ENCODE measurements around the gene TMEM120A.
"Not testable (repeated sequence)": the region's sequence is repeated elsewhere in the genome, so short reads cannot be mapped to it uniquely, and the experiment has no call there.

Gene TMEM120A

GRCh38 chr7:75994388-75995051 lies at the start of gene TMEM120A:
TSS of gene TMEM120A (minus strand) at chr7:75994595. CDS start at chr7:75994570, 25 bp downstream.
- intact Hi-C loops (cut with DNase I), result loop anchor here (10.0 kb wide), 1 partner anchor 110 kb away; no protein-coding TSS in a partner anchor
- peak; percentile 83 to 98 (median 95) for DNase-seq

GRCh38 chr7:76040126-76040525 lies 45.7 kb upstream of the TMEM120A start:
- no peak for DNase-seq
- intact Hi-C loops (cut with DNase I), result no loop called here

DNA sequence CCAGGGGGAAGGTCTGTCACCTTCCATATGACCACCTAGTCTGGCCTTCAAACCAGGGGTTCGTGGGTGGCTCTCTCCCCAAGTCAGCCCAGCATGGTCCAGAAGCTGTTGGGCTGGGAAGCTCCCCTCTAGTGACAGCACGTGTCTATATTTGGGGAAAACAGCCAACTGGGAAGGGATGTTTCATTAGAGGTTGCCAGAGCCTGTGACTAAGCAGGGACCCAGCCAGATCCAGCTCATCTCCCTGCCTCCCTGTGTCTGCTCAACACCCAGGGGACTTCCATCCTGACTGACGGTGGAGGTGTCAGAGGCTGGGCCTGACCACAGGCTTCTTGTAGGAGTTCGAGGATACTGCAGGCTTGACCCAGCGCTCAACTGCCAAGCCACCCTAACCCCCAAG lies 42.9 kb upstream of the TMEM120A start:
- intact Hi-C loops (cut with DNase I), result no loop called here

GRCh38 chr7:76031964-76032363 lies 37.6 kb upstream of the TMEM120A start:
- intact Hi-C loops (cut with DNase I), result no loop called here
- no peak for DNase-seq

More for the DNA sequence above, 42.9 kb upstream of the TMEM120A start:
- no peak for DNase-seq

GRCh38 chr7:76029682-76030081 lies 35.3 kb upstream of the TMEM120A start:
- DNase-seq, result peak in 1 of 42 donors; percentile 23
- intact Hi-C loops (cut with DNase I), result not testable (repeated sequence)

DNA sequence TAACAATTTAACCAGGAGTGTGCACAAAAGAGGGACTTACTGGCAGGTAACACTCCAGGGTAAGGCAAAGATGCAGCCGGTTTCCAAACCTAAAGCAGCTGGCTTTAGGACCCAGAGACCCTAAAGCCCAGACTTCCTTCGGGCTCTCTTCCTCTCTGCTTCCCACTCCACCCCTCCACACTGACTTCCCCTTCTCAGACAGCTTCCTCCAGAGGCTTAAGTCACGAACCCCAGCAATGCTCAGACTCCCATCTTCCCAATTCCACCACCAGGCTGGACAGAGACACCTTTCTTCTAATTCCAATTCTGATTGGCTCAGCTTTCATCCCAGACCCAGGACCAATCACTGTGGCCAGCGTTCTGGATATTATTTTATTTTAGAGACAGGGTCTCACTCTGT lies 28.6 kb upstream of the TMEM120A start:
- intact Hi-C loops (cut with DNase I), result no loop called here
- DNase-seq, result peak in 25 of 42 donors; percentile 3 to 55 (median 31)

DNA sequence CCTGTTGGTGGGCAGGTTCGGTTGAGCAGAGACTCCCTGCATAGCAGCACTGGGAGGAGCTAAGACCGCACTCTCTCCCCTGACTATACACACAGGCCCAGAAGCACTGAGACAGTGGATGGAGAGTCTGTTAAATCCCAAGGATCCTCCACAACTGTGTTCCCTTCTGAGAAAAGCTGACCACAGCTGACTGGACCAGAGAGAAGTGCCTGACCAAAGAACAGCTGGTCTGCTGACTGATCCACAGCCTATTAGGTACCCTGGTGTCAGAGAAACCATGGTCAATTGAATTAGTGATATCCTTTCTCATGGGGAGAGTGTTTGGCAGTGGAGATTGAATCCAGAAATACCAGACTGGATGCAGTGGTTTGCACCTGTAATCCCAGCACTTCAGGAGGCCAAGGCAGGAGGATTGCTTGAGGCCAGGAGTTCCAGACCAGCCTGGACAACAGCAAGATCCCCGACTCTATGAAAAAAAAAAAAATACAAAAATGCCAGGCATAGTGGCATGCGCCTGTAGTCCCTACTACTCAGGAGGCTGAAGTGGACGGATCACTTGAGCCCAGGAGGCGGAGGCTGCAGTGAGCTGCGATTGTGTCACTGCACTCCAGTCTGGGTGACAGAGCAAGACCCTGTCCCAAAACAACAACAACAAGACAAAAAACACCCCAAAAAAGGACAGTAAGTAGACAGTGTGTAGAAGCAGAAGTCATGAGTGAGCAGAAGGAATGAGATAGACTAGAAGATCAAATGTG lies 27.8 kb upstream of the TMEM120A start:
- intact Hi-C loops (cut with DNase I), result no loop called here
- no peak for DNase-seq

- intact Hi-C loops (cut with DNase I), result no loop called here
- DNase-seq, result peak; percentile 35 to 90 (median 76)
Observed at GRCh38 chr7:76020031-76020714, 25.8 kb upstream of the TMEM120A start.

DNA sequence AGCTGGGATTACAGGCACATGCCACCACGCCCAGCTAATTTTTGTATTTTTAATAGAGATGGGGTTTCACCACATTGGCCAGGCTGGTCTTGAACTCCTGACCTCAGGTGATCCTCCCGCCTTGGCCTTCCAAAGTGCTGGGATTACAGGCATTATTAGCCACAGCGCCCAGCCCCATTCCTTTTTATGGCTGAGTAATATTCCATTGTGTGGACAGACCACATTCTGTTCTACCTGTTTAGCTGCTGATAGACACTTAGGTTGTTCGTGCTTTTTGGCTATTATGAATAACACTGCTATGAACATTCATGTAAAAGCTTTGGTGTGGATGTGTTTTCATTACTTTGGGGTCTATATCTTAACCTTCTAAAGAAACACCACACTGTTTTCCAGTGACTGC lies 24.1 kb upstream of the TMEM120A start:
- intact Hi-C loops (cut with DNase I); DNase-seq: not testable (repeated sequence)

DNA sequence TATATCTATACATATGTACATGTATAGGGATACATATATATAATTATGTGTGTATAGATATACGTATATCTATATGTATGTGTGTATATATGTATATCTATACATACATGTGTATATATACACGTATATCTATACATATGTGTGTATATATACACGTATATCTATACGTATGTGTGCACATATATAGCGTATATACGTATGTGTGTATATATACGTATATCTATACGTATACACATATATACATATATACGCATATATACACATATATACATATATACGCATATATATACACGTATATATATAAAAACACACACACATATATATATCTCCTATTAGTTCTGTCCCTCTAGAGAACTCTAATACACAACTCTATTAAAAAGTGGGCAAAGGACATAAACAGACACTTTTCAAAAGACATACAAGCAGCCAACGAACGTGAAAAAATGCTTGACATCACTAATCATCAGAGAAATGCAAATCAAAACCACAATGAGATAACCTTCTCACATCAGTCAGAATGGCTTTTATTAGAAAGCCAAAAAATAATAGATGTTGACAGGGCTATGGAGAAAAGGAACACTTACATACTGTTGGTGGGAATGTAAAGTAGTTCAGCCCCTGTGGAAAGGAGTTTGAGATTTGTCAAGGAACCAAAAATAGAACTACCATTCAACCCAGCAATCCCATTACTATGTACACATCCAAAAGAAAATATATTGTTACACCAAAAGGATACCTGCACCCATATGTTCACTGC lies 22.0 kb upstream of the TMEM120A start:
- no peak for DNase-seq
- intact Hi-C loops (cut with DNase I), result no loop called here

GRCh38 chr7:76011442-76011861 lies 17.1 kb upstream of the TMEM120A start:
- DNase-seq, result no peak
- intact Hi-C loops (cut with DNase I), result loop anchor here (5.0 kb wide), 1 partner anchor 144 kb away; no protein-coding TSS in a partner anchor

GRCh38 chr7:76009672-76010600 lies 15.5 kb upstream of the TMEM120A start:
- intact Hi-C loops (cut with DNase I), result loop anchor here (5.0 kb wide), 1 partner anchor 143 kb away; no protein-coding TSS in a partner anchor
- peak in 9 of 42 donors; percentile 21 to 69 (median 45) for DNase-seq

DNA sequence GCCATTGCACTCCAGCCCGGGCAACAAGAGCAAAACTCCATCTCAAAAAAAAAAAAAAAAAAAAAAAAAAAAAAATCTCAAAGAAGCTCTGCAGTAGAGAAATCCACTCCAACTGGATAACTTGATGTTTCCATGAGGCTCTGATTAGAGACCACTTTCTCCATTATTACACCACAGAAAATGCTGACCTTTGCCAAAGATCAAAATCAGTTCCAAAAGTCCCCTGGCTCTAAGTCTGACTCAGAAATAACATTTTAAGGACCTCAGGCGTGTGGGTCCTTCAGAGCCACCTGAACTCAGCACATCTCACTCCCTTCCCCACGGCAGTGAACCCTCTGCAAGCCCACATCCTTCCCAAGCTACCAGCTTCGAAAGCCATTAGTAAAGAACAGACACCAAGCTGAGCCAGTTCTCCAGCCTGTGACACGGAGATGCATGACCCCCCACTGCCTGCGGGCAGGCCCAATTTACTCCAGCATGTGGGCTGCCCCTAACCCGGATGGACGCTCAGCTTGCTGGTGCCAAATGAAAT lies 13.8 kb upstream of the TMEM120A start:
- no peak for DNase-seq
- intact Hi-C loops (cut with DNase I), result no loop called here

DNA sequence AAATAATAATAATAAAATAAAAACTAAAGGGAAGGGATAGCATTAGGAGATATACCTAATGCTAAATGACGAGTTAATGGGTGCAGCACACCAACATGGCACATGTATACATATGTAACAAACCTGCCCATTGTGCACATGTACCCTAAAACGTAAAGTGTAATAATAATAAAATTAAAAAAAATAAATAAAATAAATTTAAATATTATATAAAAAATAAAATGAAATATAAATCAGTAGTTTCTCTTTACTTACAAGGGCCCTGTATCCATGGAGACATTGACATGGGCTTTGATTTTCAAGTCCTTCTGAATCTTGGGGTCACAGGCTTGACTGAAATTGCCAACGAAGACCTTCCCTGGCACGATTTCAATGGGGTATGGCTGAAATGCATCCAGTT lies 10.6 kb upstream of the TMEM120A start:
- intact Hi-C loops (cut with DNase I); DNase-seq: not testable (repeated sequence)

- intact Hi-C loops (cut with DNase I), result no loop called here
- DNase-seq, result no peak
Observed at GRCh38 chr7:76003351-76003750, 9.0 kb upstream of the TMEM120A start.

DNA sequence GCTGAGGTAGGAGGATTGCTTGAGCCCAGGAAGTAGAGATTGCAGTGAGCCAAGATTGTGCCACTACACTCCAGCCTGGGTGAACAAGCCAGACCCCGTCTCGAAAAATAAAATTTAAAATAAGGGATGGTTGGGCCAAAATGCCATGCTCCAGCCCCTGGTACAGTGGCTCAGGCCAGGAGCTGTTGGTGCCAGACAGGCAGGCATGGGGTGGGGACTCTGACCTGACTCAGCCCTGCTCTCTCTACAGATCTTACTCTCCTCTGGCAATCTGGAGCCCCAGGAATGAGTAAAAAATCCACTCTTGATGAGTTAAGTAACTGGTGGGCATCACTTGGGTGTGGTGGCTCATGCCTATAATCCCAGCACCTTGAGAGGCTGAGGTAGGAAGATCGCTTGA lies 8.4 kb upstream of the TMEM120A start:
- intact Hi-C loops (cut with DNase I), result no loop called here
- no peak for DNase-seq

GRCh38 chr7:76002139-76002538 lies 7.7 kb upstream of the TMEM120A start:
- intact Hi-C loops (cut with DNase I), result no loop called here

DNA sequence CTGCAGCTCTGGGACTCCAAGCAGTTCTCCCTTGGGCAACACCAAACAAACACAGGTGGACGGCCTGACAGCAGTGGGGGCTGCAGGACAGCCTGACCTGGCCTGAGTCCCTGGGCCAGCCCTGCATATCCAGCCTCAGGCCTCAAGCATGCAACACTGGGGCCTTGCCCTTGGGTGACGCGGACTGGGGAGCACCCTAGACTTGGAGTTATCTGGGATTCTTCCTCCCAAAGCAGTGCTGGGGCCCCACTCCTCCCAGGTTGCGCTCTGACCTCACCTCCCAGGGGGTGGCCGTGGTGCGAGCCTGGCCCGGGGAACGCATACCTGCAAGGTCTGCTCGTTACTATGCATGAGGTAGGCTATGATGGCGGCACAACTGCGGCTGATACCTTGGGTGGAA lies 6.2 kb upstream of the TMEM120A start:
- intact Hi-C loops (cut with DNase I), result no loop called here
- no peak for DNase-seq

More at GRCh38 chr7:76002139-76002538, 7.7 kb upstream of the TMEM120A start:
- no peak for DNase-seq
